Limb (tissue), 2 donors: ENCODE data around the gene CHSY1.
A peak's percentile ranks its signal among the peaks of the same experiment; 100 is the strongest.

Experiments used
- DNase-seq, 2 donors: peaks; one replicate each; pipeline ENCODE4 v3.0.0-alpha.2; 2016; ENCODE audit errors: extremely low spot score in 2 of 2

CHSY1 gene

DNA sequence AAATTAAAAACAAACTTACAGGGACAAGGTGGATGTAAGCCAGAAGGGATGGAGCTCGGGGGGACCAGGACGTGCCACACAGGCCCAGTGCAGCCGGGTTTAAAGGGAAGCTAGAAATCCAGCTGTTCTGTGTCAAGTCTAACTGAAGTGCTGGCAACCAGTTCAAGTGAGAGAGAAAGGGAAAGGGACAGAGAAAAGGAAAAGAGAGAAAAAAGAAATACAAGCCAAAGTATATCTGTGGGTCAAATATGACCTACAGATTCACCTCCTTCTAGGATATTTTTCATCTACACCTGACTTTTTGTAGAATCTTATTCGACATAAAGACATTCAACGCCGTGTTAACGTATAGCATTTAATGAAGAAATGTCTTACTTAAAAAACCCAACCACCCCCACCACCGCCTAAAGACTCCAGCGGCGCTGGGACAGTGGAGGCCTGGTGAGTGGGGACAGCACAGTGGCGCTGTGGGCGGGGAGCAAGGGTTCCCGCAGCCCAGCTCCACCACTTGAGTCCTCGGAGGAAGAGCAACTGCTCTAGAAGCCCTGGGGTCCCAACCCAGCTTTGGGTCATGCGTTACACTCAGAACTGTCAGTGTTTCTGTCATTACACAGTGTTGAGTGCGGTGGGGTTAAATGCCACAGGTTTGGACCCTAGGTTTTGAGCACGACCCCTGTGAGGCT is 62.3 kb downstream of the CHSY1 start:
- DNase-seq = no peak

GRCh38 chr15:101188637-101189408 is 63.0 kb downstream of the CHSY1 start:
- DNase-seq = no peak

DNA sequence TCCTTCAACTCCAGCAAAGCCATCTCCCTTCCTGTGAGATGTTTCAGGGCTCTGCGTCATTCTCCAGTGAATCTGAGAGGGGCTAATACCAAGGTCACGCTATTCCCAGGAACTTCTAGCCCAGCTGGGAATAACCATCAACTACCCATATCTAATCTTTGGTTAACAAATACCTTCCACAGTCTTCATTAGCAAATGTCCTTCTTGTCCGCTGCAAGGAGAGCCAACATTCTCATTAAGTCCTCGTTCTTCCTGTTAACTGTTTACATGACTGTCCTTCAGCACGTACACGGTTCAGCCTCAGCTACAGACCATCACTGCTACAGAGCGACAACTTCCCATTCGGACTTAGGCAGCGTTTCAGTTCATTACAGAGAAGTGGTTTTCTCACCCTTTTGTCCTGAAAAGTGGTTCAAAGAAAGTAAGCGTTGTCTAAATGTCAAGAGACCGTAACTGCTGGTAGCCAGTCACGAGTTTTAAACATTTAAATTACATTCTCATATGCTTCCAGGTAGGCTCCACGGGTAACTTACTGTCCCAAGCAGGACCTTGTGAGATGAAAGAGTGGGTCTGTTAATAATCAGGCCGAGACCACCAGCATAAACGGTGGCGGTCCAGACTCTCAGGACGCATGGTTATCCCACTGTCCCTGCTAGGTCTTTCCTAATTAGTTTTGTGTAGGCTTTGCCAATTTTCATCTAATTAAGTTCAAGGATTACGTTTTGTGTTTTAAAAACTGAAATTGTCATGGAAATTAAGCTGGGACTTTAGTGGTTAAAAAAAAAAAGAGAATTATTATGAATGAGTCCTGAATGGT is 63.8 kb downstream of the CHSY1 start:
- no peak for DNase-seq

- no peak for DNase-seq
Observed at GRCh38 chr15:101185770-101186169, 66.1 kb downstream of the CHSY1 start.

- DNase-seq = no peak
Observed at GRCh38 chr15:101185336-101185735, 66.5 kb downstream of the CHSY1 start.

- DNase-seq = no peak
Observed at GRCh38 chr15:101184830-101185229, 67.0 kb downstream of the CHSY1 start.

GRCh38 chr15:101183931-101184305 is 67.9 kb downstream of the CHSY1 start:
- DNase-seq = no peak

DNA sequence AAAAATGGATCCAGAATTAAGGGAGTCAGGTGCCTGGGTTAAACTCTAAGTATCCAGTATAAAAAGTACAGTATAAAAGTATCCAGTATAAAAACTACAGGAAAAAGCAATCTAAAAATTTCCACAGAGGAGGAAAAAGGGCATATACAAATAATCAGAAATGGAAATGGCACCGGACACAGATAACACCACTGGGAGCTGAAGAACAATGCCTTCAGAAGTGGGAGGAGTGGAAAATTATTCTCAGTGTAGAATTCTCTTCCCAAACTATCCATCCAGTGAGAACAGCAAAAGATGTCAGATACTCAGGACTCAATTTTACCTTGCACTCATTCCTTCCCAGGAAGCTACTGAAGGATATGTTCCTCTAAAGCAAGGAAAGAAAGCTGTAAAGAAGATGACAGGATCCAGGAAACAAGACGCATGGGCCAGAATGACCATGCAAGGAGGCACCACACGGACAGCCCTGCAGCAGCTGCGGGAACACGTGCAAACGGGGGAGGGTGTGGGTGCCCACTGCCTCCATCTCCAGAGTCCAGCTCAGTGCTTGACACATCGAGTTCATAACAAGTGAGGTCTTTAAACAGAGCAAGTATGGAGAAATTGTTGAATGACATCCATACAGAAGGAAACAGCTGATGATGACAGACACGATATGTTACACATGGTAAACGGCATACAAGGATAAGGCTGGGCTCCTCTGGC is 68.5 kb downstream of the CHSY1 start:
- DNase-seq = peak in 1 of 2 donors; percentile 52

- no peak for DNase-seq
Observed at GRCh38 chr15:101182215-101182614, 69.6 kb downstream of the CHSY1 start.

- DNase-seq = peak in 1 of 2 donors; percentile 0
Observed at GRCh38 chr15:101181349-101181748, 70.5 kb downstream of the CHSY1 start.

DNA sequence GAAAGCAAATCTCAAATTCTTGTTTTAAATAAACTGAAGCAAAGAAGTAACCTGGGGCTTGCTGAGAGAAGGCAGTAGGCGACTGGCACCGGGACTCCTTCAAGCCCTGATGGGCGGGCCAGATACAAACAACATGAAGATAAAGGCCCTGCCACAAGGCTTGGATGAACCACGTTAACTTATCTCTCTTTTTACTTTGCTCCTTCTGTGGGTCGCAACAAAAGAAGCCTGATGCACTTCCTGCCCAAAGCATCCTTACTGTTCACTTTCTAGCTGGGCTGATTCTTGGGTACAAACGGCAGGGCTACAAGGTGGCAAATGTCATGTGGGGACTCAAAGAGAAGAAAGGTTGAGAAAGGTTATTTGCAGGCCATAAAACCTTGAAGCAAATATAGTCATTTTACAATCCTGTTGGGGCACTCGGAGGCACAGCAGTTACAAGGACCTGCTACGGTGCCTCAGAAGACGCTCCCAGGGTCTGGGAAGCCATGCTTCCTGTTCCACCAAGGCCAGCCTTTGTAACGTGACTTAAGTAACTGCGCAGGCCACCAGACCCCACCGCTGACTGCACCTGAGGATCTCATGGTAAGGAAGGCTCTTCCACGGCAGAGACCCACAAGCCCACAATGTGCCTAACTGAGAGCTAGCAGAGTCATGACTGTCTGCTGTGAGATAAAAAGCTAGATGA is 71.1 kb downstream of the CHSY1 start:
- DNase-seq = peak in 1 of 2 donors; percentile 8

DNA sequence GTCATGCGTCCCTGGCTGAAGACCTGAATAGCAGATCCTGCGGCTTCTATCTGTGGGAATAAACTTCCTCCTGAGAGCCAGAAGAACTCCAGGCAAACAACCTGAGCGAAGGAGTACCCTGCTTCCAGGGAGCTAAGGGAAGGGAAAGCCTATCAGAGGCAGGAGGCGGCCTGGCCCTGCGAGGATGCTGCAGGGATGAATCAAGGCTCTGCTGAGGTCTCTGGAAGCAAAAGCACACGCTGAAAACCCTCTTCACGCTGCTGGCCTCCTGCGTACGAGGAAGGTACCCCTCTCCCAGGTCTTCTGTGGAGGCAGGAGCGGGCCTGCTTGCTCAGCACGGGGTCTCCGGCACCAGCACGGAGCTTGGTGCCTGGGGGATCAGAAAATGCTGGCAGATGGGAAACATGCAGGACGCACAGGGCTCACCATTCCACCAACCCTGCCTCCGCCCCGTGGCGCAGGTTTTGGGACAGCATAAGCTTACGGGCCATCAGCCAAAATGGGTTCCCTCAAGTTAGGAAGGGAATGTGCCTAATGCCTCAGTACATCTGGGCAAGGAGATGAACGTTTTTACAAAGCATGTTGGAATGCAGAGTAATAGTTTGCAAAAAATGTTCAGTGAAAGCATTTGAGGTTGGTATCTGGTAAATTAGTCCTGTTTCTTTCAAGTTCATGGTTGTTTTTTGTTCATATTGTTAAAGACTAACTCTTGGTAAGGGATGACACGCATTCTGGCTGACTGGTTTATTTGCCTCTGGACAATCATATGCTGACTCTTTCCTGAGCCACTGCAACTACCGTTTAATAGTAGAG is 72.3 kb downstream of the CHSY1 start:
- peak in 1 of 2 donors; percentile 48 for DNase-seq

- no peak for DNase-seq
Observed at GRCh38 chr15:101178931-101179330, 72.9 kb downstream of the CHSY1 start.

- no peak for DNase-seq
Observed at GRCh38 chr15:101178479-101178878, 73.4 kb downstream of the CHSY1 start.

GRCh38 chr15:101177866-101178265 is 74.0 kb downstream of the CHSY1 start:
- DNase-seq = no peak

GRCh38 chr15:101176625-101177024 is 75.2 kb downstream of the CHSY1 start:
- DNase-seq = no peak

GRCh38 chr15:101175401-101175800 is 76.4 kb downstream of the CHSY1 start:
- DNase-seq = no peak

GRCh38 chr15:101174152-101174920 is 77.5 kb downstream of the CHSY1 start:
- DNase-seq = no peak
